Stimulated activated CD4-positive, alpha-beta T cell treated with anti-CD3 and anti-CD28 coated beads, Interleukin-12 subunit alpha, Interleukin-12 subunit beta, amount 100 ng/mL, for 24 hours (primary cell): ENCODE data around the gene C1orf116.

Experiments used
- DNase-seq, 2 experiments: peaks; one replicate each; pipeline ENCODE4 v3.0.0-alpha.2; 2020; ENCODE audit warnings: low read depth in 2 of 2

Gene C1orf116

DNA sequence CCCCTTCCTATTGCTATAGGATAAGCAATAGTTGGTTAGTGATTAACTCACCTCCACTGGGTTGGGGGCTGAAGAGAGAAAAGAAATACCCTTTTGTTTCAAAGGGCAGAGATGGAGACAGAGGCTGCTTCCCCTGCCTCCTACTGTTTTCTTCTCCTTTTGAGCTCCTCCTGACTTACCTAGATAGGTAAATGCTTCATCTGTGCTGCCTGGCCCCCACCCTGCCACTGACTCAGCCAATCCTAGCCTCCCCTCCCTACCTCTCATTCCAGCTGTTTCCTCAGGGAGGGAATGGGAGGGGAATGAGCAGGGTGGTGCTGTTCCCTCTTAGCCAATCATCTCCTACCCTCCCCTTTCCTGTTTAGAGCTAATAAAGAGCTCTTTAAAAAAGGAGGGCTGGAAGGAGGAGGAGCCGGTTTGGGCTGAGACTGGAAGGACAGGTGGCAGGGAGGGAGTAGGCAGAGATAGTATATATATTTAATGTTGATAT, at the start of gene C1orf116:
TSS of gene C1orf116 (minus strand) at position 229 of the 490 bp plus-strand sequence. CDS start 5,158 bp downstream, outside the sequence.
- no peak for DNase-seq

GRCh38 chr1:207081806-207082205, 49.2 kb upstream of the C1orf116 start:
- DNase-seq, result no peak

DNA sequence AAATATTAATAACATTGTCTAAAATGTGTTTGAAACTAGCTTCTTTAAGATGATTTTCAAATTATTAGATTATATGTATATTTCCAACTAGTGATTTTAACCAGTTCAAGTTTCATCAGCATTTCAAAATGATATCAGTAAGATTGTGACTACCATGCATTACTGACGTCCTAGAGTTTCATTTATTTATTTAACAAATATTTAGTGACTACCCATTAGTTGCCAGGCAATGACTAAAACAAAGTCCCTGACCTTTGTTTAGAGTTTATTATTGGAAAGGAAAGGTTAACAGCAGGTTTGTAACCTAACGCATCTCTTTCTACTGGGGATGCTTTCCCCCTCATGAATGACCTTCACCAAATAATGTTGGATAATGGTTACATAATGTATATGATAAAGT, 48.5 kb upstream of the C1orf116 start:
- DNase-seq, result no peak

DNA sequence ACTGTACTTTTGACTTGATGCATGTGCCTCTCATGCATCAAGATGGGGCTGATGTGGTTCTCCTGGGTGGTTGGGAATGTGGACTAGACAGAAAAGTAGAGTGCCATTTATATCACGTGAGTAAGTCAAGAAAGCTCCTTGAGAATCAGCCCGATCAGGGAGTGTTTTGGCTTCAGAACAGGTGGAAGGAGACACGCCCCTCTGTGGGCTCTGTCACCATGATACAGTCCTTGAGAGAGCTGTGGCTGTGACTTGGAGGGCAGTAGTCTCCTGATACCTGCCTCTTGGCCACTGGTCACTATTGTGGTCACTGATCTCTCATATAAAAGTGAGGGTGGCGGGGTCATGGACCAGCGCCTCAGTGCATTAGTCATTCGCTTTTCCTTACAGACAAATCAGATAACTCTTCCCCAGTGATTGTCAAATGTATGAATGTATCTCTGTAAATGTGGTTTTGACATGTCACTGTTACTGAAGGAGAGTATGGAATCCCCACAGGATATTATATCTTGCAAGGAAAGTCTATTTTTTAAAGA, 47.2 kb upstream of the C1orf116 start:
- no peak for DNase-seq

DNA sequence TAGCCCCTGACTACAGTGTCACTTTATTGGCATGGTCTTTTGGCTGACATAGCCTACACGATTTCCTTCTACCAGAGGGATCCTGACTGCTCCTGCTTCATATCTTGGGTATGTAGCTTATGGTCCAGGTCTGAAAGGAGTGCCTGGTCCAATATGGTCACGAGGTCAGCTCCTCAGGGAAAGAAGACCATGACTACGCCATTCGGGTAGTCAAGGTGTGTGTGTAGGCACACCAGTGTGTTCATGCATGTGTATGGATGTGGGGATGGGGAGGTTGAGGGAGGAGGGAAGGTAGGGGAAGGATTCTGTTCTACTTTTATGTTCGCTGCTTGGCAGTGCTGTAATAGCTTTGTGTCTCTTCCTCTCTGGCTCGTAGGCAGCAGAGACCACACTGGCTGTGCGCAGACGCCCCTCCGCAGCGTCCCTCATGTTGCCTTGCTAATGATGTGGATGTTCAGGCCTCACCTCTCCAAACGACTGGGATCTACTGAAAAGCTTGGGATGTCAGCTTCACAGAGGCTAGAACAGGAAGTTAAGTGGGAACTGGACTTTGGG, 46.1 kb upstream of the C1orf116 start:
- DNase-seq, result no peak

DNA sequence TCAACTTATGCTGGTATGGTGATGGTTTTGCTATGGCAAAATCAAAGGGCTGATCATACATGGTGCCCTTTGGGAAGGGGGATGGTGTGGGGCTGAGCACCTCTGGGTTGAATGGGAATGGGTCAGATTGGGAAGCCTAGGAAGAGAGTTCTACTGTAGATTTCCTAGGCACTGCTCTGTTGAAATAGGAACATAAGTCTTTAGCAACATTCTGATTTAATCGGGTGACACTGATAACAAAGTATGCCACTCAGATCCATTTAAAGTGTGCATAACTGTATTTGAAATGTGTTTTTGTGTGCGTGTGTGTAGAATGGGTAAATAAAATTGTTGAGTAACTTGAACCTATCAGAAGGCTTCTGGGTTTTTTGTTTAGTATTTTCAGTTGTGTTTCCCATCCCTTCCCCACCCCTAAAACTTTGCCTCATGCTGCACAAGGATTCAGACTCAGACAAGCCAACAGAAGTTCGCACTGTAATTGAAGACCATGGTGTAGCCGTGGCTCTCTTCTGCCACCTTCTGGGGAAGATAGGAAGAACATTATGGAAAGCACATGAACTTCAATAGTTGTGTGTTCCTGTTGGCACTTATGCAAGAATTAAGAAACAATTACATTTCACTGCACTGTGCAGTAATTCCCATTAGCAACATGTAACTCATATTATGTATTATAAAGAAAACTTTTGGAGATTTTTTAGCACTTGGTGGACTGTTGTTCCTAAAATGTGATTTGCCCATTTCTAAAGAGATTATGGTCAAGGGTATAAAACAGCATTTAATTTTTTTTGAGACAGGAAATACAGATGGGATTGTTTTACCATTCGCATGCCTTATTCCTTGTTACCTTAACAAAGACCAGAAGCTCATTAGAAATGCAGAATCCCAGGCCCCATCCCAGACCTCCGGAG, 45.2 kb upstream of the C1orf116 start:
- peak; percentile 19 to 42 for DNase-seq

DNA sequence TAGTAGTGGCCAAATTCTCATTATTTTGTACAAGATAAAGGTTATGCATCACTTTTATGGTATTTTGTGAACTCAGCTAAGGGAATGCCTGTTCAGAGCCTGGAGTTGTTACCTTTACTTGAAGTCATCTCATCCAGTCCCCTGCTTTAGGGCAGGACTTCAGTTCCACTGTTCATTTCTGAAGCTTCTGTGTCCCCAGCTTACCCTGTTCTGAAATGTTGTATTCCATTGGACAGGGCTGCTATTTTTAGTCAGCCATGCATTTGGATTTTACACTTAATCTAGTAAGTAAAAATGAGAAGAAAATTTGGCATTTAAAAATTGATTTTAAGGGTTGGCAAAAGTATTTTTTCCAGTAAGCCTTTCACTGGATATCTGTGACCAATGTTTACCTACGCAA, 44.5 kb upstream of the C1orf116 start:
- DNase-seq, result no peak

- DNase-seq, result no peak
Measured at GRCh38 chr1:207076181-207076955, 43.8 kb upstream of the C1orf116 start.

- no peak for DNase-seq
Measured at GRCh38 chr1:207073906-207074820, 41.6 kb upstream of the C1orf116 start.

DNA sequence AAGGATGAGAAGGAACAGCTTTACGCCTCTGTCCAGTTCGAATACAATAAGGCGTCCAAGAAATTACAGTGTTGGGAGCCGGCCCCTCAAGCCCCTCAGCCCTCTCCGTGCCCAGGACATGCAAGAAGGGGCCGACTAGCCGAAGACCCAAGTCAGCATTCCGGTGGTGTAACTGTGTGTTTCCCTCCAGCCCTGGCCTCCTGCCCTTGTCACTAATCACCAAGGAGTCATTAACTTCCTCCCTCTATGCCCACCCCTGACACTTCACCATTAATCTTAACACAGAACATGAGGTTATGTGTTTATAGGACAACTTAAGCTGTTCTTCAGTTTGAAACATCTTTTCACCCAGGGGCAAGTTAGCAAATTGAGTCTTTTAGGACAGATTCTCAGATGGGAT, 39.7 kb upstream of the C1orf116 start:
- DNase-seq, result no peak

- no peak for DNase-seq
Measured at GRCh38 chr1:207071426-207071825, 38.9 kb upstream of the C1orf116 start.

DNA sequence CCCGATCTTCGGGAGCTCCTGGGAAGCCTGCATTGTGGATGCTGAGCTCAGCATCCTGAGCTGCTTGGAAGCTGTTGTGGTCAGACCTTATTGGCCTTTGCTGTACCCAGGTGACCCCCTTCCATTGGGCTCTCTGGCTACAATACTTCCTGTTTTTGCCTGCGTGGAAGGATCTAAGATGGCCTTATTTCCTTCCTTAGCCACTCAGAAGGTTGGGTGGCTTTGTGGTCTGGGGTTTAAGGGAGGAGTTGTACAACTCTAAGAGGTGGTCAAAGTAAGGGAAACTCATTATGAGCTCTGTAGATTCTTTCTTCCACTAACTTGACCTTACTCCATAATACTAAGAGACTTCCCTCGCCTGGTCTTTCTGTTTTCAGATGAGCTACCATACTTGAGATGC, 38.3 kb upstream of the C1orf116 start:
- no peak for DNase-seq

DNA sequence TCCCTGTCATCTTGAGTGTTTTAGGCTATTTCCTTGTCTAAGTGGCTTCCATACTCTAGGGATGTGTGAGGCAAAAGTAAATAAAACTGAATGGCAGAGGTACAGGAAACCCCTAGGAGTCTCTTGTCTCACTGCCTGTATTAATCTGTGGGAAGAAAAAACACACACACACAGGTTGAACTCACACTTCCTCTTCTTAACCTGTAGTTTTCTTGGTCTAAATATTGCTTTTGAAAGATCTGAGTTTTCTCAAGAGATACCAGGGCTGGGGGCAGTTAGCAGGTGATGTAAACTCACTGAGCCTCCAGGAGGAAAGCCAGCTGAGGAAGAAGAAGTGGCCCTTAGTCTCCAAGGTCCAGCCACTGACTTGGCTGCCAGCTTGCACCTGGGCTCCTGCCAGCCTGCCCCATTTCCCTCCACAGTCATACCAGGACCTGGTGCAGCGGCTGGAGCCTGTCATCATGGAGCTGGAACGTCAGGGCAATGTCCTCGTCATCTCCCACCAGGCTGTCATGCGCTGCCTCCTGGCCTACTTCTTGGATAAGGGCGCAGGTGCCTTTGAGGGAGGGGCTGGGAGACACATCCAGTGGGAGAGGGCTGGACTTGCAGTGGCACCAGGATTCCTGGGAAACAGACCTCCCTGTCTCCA, 37.4 kb upstream of the C1orf116 start:
- no peak for DNase-seq

GRCh38 chr1:207069061-207069460, 36.5 kb upstream of the C1orf116 start:
- no peak for DNase-seq

DNA sequence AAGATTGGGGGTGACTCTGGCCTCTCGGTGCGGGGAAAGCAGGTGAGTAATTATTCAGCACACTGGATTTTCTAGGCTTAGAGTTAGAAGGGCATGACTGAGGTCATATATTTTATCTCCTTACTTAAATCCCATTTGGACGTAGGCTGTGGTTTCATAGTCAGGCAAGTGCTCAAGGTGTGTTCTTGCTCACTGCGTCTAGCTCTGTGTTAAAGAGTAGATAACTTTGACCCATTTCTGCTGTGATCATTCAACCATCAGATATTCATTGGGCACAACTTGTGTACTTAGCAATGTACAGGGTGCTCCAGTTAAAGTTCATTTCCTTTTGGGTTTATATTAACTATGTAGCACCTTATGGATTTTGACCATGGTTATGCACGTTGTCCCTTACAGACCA, 35.1 kb upstream of the C1orf116 start:
- no peak for DNase-seq

DNA sequence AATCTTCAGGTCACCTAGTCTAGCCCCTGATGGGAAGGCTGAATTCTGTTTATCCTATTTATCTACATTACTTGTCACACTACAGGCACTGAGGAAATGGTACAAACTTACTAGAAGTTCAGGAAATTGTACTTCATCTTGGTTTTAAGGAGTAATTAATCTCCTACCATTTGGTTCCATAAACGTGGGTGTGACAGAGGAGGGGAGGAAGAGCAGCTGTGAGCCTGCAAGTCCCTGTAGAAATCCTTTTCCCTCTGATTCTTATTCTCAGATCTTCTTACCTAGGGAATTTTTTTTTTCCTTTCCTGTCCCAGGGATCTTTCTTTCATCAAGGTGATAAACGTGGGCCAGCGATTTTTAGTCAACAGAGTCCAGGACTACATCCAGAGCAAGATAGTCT, 34.6 kb upstream of the C1orf116 start:
- no peak for DNase-seq

- no peak for DNase-seq
Measured at GRCh38 chr1:207064561-207064960, 32.0 kb upstream of the C1orf116 start.

GRCh38 chr1:207063014-207063413, 30.5 kb upstream of the C1orf116 start:
- no peak for DNase-seq

- DNase-seq, result no peak
Measured at GRCh38 chr1:207062058-207062457, 29.5 kb upstream of the C1orf116 start.

DNA sequence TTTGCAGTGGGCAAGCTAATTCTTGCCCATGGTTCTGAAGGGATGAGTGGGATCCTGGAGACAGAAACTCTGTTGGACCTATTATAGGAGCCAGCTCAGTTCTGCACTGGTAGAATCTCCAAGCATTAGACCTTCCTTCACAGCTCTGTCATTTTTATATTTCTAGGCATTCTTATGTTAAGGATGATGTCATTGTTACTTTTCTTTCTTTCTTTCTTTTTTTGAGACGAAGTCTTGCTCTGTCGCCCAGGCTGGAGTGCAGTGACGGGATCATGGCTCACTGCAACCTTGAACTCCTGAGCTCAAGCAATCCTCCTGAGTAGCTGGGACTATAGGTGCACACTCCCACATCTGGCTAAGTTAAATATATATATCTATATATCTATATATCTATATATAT, 28.0 kb upstream of the C1orf116 start:
- no peak for DNase-seq

- DNase-seq, result no peak
Measured at GRCh38 chr1:207059881-207060280, 27.3 kb upstream of the C1orf116 start.
